GM19372 (cell line): ENCODE measurements around the gene MOSPD2.

Source experiments
- ATAC-seq: cut with Tn5 transposase; IDR thresholded peaks from one replicate; pipeline ENCODE4 v1.9.1; 2021; ENCODE audit warnings: mild to moderate bottlenecking, low read depth, moderate library complexity; ENCODE audit not compliant: unreplicated experiment

MOSPD2 gene

GRCh38 chrX:14913241-14913640, 40.0 kb downstream of the MOSPD2 start:
- no peak for ATAC-seq

DNA sequence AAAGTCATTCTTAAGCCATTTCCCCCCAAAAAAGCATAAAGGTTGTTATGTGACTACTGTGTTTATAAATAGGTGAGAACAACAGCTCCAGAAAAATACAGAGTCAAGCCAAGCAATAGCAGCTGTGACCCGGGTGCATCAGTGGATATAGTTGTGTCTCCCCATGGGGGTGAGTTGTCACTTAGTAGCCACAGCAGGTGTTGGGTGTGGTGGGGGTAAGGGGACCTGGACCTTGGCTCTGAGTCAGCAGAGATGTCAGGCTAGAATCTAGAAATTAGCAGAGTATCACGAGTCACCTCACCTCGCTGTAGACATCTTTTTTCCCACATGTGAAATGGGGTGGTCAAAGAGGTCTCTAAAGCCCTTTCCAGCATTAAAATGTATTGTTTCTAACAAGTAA, 42.4 kb downstream of the MOSPD2 start:
- ATAC-seq, result no peak

DNA sequence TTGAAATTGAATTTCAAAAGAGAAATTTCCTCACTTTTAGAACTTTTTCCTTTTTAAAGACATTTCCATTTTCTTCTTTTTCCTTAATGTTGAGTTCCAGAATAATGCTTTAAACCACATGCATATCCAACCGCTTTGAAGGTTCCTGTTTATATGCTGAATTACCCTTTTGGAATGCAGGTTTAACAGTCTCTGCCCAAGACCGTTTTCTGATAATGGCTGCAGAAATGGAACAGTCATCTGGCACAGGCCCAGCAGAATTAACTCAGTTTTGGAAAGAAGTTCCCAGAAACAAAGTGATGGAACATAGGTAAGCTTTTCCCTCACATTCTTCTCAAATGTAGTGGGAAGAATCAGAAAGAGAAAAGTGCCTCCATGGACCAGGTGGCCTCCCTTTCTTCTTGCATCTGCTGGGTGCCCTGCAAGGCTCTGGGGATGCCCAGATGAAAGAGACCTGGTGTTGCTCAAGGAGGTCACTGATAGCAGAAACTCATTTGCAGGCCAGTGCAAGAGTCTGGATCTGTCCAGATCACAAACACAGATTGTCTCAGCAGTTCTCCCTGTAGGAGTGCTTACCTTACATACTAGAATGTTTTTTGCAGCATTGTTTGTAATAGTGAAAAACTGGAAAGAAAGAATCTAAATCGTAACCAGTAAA, 42.9 kb downstream of the MOSPD2 start:
- no peak for ATAC-seq

DNA sequence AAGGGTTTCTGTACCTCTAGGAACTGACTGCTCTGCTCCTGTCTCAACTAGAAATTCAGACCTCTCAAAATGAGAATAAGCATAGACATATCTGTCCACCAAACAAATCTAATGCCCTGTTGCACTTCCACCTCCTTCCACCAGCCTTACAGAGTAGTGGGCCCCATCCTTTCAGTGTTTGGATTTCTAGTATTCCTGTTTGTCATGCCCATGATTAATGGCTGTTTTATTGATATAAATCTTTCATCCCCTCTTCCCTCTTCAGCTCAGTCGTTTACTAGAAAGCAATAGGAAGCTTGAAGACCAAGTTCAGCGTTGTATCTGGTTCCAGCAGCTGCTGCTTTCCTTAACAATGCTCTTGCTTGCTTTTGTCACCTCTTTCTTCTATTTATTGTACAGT, 46.2 kb downstream of the MOSPD2 start:
- no peak for ATAC-seq

GRCh38 chrX:14920196-14920595, 47.0 kb downstream of the MOSPD2 start:
- ATAC-seq, result no peak

GRCh38 chrX:14922437-14922836, 49.2 kb downstream of the MOSPD2 start:
- ATAC-seq, result no peak

DNA sequence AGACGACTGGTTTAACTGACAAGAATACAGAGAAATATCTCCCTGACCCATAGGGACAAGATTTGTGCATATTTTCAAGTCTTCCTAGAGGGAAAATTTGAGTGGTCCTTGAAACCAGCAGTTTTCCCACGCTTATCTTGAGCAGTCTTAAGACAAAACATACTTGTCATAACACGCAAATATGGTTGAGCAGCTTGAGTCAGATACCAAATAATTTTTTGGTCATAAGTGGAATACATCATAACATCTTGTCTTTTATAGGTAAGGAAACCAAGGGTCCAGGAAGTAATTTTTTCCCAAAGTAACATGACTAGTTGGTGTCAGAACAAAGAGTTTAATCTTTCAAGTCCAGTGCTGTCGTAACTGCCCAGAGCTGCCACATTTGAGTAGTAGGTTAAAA, 50.5 kb downstream of the MOSPD2 start:
- no peak for ATAC-seq

DNA sequence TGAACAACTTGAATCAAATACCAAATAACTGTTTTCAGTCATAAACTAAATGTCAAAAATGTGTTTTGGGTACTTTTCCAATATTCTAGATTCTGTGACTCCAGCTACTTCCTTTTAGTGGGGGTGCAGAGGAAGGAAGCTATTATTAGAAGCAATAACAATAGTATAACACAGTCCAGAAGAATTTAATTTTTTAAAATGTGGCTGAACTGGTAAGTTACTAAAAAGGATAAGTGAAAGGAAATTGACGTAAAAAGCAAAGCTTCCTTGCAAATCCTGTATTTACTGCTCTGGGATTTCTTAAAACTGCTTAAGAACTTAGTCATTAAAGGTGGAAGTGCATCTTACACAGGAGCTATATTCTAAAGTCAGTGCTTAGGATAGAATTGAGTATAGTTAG, 53.2 kb downstream of the MOSPD2 start:
- no peak for ATAC-seq

- ATAC-seq, result no peak
Observed at GRCh38 chrX:14927401-14927800, 54.2 kb downstream of the MOSPD2 start.

GRCh38 chrX:14930663-14931062, 57.4 kb downstream of the MOSPD2 start:
- ATAC-seq, result no peak

- ATAC-seq, result no peak
Observed at GRCh38 chrX:14932136-14932535, 58.9 kb downstream of the MOSPD2 start.

GRCh38 chrX:14934423-14934822, 61.2 kb downstream of the MOSPD2 start:
- ATAC-seq, result no peak

DNA sequence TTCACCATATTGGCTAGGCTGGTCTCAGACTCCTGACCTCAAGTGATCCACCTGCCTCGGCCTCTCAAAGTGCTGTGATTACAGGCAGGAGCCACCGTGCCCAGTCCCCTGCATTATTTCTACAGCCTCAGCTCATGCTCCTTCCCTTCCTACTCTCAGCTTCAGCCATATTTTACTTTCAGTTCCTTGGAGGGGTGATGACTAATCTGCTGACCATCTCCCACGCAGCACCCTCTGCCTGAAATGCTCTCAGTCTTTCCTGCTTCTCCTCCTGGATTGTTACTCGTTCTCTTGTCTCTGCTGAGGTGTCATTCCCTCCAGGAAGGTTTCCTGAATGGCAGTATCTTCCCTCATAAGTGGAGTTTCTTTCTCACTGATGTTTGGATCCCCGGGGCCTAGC, 63.3 kb downstream of the MOSPD2 start:
- no peak for ATAC-seq

DNA sequence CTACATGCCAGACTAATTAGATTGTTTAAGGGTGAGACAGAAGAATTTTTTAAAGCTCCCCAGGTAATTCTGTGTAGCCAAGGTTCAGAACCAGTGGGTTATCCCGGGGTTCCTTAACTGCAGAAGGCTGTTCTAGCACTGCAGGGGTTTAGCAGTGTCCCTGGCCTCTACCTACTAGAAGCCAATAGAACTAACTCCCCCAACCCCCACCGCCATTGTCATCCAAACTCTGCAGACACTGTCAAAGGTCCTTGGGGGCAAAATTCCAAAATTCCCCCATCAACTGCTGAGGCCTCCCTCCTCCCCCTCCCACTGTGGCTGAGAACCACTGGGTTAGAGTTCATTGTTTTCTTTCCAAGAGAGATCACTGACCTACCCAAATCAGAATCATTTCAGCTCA, 66.4 kb downstream of the MOSPD2 start:
- no peak for ATAC-seq

- ATAC-seq, result no peak
Observed at GRCh38 chrX:14941301-14941700, 68.1 kb downstream of the MOSPD2 start.

- no peak for ATAC-seq
Observed at GRCh38 chrX:14942341-14942740, 69.1 kb downstream of the MOSPD2 start.

DNA sequence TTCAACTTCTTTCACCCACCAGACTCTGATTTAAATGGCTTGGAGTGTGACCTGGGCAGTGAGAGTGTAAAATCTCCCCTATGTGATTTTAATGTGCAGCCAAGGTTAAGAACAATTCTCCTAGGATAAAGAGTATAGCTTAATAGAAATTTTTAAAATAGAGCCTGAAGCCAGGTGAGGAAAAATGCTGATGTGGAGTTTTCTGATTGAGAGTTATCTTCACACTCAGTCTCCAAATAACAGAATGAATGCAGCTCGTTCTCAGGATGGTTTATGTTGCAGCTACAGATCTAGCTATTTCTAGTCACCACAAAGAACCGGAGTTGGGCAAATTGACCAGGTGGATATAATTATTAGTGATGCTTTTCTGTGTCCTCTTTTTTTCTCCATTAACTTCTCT, 70.7 kb downstream of the MOSPD2 start:
- no peak for ATAC-seq

DNA sequence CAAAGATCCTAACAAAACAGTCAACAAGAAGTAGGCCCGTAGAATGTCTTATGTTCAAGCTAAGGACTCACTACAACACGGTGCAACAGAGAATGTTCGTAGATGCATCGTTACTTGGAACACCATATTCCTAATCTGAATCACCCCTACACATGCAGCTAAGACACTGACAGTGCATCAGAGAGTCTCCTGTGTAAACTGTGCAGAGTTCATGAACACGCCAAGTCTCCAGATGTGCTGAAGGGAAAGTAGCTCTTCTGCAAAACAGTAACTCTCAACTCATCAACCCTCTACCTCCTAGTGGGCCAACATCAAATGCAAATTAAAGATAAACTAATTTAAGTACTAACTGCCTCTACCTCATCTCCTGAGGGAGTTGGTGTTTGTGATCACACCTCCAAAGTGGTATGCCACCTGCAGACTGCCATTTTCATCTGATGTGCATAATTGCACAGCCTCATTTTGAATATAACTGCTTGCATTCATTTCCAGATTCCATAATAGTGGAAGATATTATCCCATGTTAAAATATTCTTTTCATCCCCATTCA, 73.5 kb downstream of the MOSPD2 start:
- ATAC-seq, result no peak

DNA sequence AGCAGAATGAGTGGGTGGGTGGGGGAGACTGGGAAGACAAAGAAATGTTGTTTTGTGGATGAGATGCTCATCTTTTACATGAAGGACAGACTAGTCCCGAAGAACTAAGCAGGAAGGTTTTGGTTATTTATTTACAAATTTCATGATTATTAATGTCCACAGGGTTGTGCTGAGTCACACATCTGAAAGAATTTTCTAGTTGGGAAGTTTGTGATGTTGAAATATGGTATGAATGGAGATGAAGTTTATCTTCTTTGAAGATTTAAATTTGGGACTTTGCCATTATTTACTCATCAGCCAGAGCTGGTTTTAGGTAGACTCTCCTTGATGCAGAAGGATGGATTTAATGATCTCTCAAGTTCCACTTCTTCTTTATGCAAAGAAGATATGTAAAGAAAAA, 75.5 kb downstream of the MOSPD2 start:
- no peak for ATAC-seq

- ATAC-seq, result no peak
Observed at GRCh38 chrX:14956813-14957582, 83.8 kb downstream of the MOSPD2 start.

DNA sequence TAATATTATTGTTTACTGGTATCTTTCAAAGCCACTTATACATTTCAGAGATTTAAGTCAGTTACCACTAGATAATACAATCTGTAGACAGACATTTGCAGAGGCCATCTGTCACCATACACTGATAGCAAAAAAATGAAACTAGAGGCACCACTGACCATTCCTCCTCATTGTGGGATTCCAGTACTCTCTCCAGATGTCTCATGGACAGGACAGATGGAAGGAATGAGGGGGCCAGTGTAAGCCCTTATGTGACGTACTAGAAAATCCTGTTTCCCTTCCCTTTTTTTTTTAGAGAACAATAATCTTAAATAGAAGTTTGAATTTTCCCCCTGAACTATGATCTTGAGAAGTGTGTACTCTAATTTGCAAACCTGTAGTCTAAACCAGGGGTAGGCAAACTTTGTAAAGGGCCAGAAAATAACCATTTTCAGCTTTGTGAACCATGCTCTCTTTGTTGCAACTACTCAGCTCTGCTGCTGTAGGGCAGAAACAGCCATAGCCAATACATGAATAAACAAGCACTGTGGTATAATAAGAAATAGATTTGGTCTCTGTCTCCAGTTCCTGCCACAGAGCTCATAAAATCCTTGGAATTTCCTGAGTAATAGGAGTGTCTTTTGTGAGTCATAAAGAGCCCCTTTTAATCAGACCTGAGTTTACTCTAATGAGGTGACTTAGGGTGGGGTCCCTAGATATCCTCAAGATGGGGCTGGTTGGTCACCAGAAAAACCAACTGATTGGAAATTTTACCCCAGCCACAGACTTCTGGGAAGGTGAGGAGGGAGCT, 90.4 kb downstream of the MOSPD2 start:
- ATAC-seq, result no peak
